ENCODE data around the gene SH2D2A. TPM values are rescaled to one million over a fixed set of nuclear protein-coding genes. Genes with fewer than 3 reads are reported as not detected.

Gene SH2D2A
- total RNA-seq, 1 donor from 2014 or later, result 2.3 TPM

DNA sequence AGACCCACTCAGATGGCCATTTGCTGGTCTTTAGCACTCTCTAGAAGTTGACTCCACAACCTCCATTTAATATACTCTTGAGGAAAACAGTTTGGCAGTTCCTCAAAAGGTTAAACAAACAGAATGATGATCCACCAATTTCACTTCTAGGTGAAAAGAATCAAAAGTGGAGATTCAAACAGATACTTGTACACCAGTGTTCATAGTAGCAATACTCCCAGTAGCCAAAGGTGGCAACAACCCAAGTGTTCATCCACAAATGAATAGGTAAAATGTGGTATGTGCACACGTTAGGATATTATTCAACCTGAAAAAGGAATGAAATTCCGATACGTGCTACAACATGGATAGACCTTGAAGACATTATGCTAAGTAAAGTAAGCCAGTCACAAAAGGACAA, 43.0 kb downstream of the SH2D2A start:
- no peak for DNase-seq
- Mint-ChIP-seq H3K4me1 (peaks cover 69% of the 10 kb centered on the region), H3K9me3 (no peaks in the 10 kb centered on the region), H3K27me3 (no peaks in the 10 kb centered on the region), H3K36me3 (ENCODE audit: low read depth) (peaks cover 64% of the 10 kb centered on the region), H3K4me3 (no peak overlapping the region), H3K27ac (no peak overlapping the region)
- ChIA-PET POLR2A (no interaction called here), CTCF (no interaction called here)
- intact Hi-C loops (cut with micrococcal nuclease), result no loop called here
- no peak for ATAC-seq (ENCODE audit: low read depth)
- TF ChIP-seq, protein P1, sequence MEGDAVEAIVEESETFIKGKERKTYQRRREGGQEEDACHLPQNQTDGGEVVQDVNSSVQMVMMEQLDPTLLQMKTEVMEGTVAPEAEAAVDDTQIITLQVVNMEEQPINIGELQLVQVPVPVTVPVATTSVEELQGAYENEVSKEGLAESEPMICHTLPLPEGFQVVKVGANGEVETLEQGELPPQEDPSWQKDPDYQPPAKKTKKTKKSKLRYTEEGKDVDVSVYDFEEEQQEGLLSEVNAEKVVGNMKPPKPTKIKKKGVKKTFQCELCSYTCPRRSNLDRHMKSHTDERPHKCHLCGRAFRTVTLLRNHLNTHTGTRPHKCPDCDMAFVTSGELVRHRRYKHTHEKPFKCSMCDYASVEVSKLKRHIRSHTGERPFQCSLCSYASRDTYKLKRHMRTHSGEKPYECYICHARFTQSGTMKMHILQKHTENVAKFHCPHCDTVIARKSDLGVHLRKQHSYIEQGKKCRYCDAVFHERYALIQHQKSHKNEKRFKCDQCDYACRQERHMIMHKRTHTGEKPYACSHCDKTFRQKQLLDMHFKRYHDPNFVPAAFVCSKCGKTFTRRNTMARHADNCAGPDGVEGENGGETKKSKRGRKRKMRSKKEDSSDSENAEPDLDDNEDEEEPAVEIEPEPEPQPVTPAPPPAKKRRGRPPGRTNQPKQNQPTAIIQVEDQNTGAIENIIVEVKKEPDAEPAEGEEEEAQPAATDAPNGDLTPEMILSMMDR (IDR thresholded peaks at IDR 0.05), result no peak

DNA sequence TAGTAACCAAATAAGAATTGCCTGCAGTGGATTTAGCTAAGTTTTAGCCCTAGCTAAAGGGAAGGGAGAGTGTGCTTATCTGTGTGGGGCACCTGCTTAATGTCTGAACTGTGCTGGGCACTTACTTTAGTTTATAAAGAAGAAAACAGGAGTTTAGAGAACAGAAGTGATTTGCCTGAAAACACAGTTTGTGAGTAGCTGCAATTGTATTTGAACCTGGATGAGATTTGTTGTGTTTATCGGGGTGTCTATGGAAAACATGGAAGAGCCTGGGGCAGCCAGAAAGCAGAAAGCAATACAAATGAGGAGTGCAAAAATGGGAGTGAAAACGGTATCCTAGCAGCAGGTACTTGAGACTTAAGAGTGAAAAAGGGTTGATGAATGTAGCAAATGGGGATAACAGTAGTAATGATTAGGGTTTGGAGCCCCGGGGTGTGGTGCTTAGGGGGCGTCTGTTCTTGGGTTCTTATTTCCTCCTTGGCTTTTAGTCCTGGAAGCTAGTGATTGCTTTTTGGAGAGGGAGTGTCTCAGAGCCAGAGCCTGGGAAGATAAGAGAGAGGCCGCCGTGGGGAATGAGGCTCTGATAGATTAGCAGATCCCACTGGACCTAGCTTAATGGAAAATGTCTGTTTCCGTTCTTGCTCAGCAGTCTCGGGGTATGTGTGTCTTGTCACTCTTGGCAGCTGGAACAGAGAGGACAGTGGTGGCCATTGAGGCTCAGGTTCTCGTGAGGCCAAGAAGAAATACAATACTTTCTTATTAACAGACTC, 43.7 kb downstream of the SH2D2A start:
- no peak overlapping the region for H3K27ac Mint-ChIP-seq
- CTCF ChIA-PET, result interaction anchor here (1.4 kb wide), 1 partner anchor 47 kb away, joined by 7 read pairs; no protein-coding TSS in a partner anchor
- intact Hi-C loops (cut with micrococcal nuclease), result no loop called here
- H3K4me3 Mint-ChIP-seq, result no peak overlapping the region
- no peaks in the 10 kb centered on the region for H3K27me3 Mint-ChIP-seq
- POLR2A ChIA-PET, result interaction anchor here (0.9 kb wide), 1 partner anchor 21 kb away, joined by 3 read pairs; the partner anchor contains the start of gene HDGF
- peaks cover 71% of the 10 kb centered on the region for H3K4me1 Mint-ChIP-seq
- H3K36me3 Mint-ChIP-seq (ENCODE audit: low read depth), result peaks cover 63% of the 10 kb centered on the region
- TF ChIP-seq, protein P1 (IDR thresholded peaks at IDR 0.05), result no peak
- ATAC-seq (ENCODE audit: low read depth), result no peak
- DNase-seq, result no peak
- no peaks in the 10 kb centered on the region for H3K9me3 Mint-ChIP-seq

DNA sequence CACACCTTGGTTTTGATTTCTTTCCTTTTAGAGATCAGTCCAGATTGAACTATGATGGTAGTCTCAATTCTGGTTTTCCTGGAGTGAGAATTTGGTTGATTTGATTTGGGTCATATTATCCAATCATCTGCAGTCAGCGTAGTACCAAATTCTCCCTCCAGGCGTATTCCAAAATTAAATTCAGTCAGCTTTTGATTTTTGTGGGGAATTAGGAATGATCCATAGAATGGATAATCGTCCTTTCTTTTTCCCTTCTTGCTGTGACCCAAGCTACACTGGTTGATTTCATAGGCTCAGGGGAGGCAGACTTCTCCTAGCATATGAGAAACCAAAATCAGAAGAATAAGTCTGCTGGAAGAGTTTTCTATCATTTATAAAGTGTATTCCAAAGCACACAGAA, 44.4 kb downstream of the SH2D2A start:
- DNase-seq (no peak), ATAC-seq (ENCODE audit: low read depth) (no peak)
- Mint-ChIP-seq H3K27ac (no peak overlapping the region), H3K4me1 (peaks cover 65% of the 10 kb centered on the region), H3K4me3 (no peak overlapping the region), H3K9me3 (no peaks in the 10 kb centered on the region), H3K36me3 (ENCODE audit: low read depth) (peaks cover 58% of the 10 kb centered on the region), H3K27me3 (no peaks in the 10 kb centered on the region)
- ChIA-PET POLR2A (interaction anchor here (0.9 kb wide), 1 partner anchor 21 kb away, joined by 3 read pairs; the partner anchor contains the start of gene HDGF), CTCF (interaction anchor here (1.4 kb wide), 1 partner anchor 46 kb away, joined by 7 read pairs; no protein-coding TSS in a partner anchor)
- intact Hi-C loops (cut with micrococcal nuclease), result no loop called here
- TF ChIP-seq, protein P1 (IDR thresholded peaks at IDR 0.05), result no peak

DNA sequence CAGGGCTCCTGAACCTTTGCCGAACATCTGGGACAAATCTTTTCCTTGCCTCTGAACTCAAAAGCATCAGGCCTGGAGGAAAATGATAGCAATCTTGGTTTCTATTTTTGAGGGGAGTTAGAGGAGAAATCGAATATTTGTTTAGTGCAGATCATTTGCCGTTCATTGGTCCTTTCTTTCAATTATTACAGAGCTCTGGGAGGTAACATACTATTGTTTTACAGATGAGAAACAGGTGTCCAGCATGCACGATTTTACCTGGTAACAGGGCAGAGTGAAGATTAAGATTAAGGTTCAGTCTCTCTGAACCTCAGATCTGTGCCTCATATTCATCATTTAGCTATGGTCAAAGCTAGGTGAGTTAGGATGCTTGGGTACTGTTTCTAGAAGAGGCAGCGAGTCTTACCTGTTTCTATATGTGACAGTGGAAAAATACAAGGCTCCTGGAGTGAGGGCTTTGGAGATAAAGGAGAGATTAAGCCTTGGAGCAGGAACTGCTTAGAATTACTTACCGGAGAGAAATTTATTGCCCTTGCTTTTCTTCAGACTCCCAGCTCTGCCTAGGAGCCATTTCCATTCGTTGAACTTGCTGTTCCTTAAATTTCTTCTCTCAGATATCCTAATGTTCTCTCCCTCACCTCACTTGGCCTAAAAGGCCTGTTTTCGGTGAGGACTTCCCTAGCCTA, 47.9 kb downstream of the SH2D2A start:
- Mint-ChIP-seq H3K27me3 (no peaks in the 10 kb centered on the region), H3K9me3 (no peaks in the 10 kb centered on the region), H3K27ac (no peak overlapping the region), H3K4me3 (no peak overlapping the region), H3K4me1 (peaks cover 51% of the 10 kb centered on the region), H3K36me3 (ENCODE audit: low read depth) (peaks cover 45% of the 10 kb centered on the region)
- ChIA-PET POLR2A (interaction anchor here (0.9 to 6.2 kb wide), 5 partner anchors 10 to 341 kb away, joined by 3 to 128 read pairs (median 19); partner anchors contain the start of genes HDGF, ISG20L2, METTL25B and MRPL24), CTCF (interaction anchor here (0.8 to 2.3 kb wide), 3 partner anchors 17 to 43 kb away, joined by 3 to 25 read pairs (median 4); partner anchors contain the start of gene HDGF)
- TF ChIP-seq, protein P1 (IDR thresholded peaks at IDR 0.05), result no peak
- ATAC-seq (ENCODE audit: low read depth) (no peak), DNase-seq (no peak)
- intact Hi-C loops (cut with micrococcal nuclease), result no loop called here
